HEK293T (cell line): Measurements from ENCODE around the gene TSPAN4.

ENCODE experiments used
- CTCF ChIA-PET: fragments of 350-600 bp; formaldehyde crosslinking; extraction: SDS; loops from one replicate; lab custom pipeline; 2021; ENCODE audit warnings: antibody characterized with exemption, inconsistent platforms; lab: Yijun Ruan, JAX
- POLR2A ChIA-PET: fragments of 350-600 bp; formaldehyde crosslinking; extraction: SDS; loops from one replicate; lab custom pipeline; 2020; ENCODE audit warnings: antibody characterized with exemption, inconsistent platforms; lab: Yijun Ruan, JAX
- DNase-seq: peaks from one replicate; pipeline ENCODE4 v3.0.0; 2012; ENCODE audit warnings: mixed read lengths; ENCODE audit errors: extremely low spot score
- ARNT ChIP-seq: fragments of 450-650 bp; IDR thresholded peaks from 2 replicates; pipeline ENCODE4 v1.6.1; 2017; ENCODE audit warnings: mild to moderate bottlenecking
- BHLHE40 ChIP-seq: fragments of 450-650 bp; IDR thresholded peaks from 2 replicates; pipeline ENCODE4 v1.6.1; 2016; ENCODE audit warnings: mild to moderate bottlenecking, moderate library complexity, borderline replicate concordance
- CTBP1 ChIP-seq: fragments of 450-650 bp; IDR thresholded peaks from 2 replicates; pipeline ENCODE4 v1.6.1; 2016; ENCODE audit warnings: borderline replicate concordance
- ELF4 ChIP-seq: fragments of 450-650 bp; IDR thresholded peaks from 2 replicates; pipeline ENCODE4 v1.6.1; 2017; ENCODE audit warnings: antibody characterized with exemption
- FOXA1 ChIP-seq: fragments of 450-650 bp; IDR thresholded peaks from 2 replicates; pipeline ENCODE4 v1.6.1; 2016; ENCODE audit warnings: mild to moderate bottlenecking
- FOXK2 ChIP-seq: fragments of 450-650 bp; IDR thresholded peaks from 2 replicates; pipeline ENCODE4 v1.6.1; 2016; ENCODE audit warnings: mild to moderate bottlenecking
- FOXM1 ChIP-seq: fragments of 450-650 bp; IDR thresholded peaks from 2 replicates; pipeline ENCODE4 v1.6.1; 2017; ENCODE audit warnings: mild to moderate bottlenecking, borderline replicate concordance
- HDGF ChIP-seq: fragments of 450-650 bp; IDR thresholded peaks from 2 replicates; pipeline ENCODE4 v1.6.1; 2017; ENCODE audit warnings: antibody characterized with exemption, borderline replicate concordance
- L3MBTL2 ChIP-seq: fragments of 450-650 bp; conservative IDR thresholded peaks from 2 replicates; pipeline ENCODE4 v1.6.1; 2016; ENCODE audit warnings: mild to moderate bottlenecking
- LEF1 ChIP-seq: fragments of 450-650 bp; IDR thresholded peaks from 2 replicates; pipeline ENCODE4 v1.6.1; 2017; ENCODE audit warnings: mild to moderate bottlenecking, borderline replicate concordance
- NFRKB ChIP-seq: fragments of 450-650 bp; IDR thresholded peaks from 2 replicates; pipeline ENCODE4 v1.6.1; 2016; ENCODE audit warnings: mild to moderate bottlenecking, moderate library complexity
- PKNOX1 ChIP-seq: fragments of 450-650 bp; IDR thresholded peaks from 2 replicates; pipeline ENCODE4 v1.6.1; 2016
- SP1 ChIP-seq: fragments of 450-650 bp; IDR thresholded peaks from 2 replicates; pipeline ENCODE4 v1.6.1; 2017
- SUZ12 ChIP-seq: fragments of 450-650 bp; IDR thresholded peaks from 2 replicates; pipeline ENCODE4 v1.6.1; 2016; ENCODE audit warnings: mild to moderate bottlenecking
- TARDBP ChIP-seq: fragments of 450-650 bp; IDR thresholded peaks from 2 replicates; pipeline ENCODE4 v1.6.1; 2016
- ZNF384 ChIP-seq: fragments of 450-650 bp; IDR thresholded peaks from 2 replicates; pipeline ENCODE4 v1.6.1; 2016

Gene TSPAN4

DNA sequence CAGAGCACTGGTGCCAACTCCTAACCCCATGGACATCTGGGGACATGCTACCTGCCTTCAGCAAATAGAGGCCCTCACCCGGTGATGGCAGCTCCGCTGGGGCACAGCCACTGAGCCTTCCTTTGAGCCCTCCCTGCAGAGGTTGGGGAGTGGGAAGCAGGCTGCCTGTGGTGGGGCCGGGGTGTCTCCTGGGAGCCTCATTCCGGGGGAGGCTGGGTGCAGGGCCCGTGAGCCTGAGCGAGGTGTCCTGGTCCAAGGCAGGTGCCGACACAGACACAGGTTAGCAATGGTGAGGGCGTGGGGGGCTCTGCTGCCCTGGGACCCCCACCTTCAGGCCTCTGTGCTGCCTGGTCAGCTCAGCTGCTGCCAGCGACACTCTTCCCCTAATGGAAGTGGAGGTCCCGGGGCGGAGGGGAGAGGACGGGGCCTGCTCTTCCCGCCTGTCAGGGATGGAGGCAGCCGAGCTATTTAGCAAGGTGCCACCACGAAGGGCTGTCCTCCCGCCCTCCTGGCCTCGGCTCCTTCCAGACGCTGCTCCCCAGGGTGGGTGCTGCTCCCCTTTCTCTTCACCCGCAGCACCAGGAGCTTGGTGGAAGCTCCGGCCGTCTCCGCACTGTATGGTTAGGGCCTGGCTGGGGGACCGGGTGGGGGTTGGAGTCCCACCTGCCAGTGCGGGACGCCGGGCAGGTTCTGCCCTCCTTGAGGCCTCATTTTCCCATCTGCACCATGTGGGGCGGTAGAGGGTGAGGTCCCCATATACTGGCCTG lies 11.2 kb downstream of the TSPAN4 start:
- TF ChIP-seq TARDBP (no peak), LEF1 (no peak), CTBP1 (no peak), HDGF (no peak), FOXK2 (no peak), PKNOX1 (no peak), ARNT (no peak), ZNF384 (no peak), NFRKB (no peak), L3MBTL2 (no peak), BHLHE40 (no peak), FOXA1 (no peak), ELF4 (no peak), SUZ12 (no peak), SP1 (no peak), FOXM1 (no peak)
- DNase-seq: no peak
- ChIA-PET CTCF (interaction anchor here (0.7 kb wide), 2 partner anchors 89 to 197 kb away, joined by 3 read pairs; no protein-coding TSS in a partner anchor), POLR2A (no interaction called here)

DNA sequence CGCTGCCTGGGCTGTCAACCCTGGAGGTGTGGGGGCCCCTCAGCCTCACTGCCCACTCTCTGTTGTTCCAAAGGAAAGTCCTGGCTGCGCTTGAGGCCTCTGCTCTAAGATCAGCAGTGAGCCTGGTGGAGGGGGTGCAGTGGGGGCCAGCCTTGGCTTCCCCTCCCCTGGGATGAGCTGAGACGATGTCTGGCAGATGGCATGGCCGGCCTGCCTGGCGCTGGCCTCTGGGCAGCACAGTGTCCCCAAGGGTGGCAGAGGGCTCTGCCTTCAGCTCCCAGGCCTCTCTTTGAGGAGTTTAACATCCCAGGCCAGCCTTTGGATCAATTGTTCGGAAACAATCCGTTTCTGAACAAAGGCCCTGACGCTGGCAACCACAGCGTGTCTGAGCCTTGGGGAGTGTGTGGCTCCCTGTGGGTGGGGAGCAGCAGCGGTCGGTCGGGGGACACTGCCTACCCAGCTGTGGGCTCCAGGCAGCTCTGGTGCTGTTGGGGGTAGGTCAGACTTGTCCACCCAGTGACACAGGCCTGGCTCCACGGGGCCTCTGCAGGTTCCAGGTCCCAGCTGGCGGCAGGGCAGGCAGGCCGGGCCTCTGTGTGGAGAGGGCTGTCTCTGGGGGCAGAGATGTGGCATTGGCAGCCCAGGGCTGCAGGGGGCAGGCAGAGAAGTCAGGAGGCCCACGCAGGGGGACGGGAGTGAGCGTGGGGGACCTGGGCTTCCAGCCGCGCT lies 12.1 kb downstream of the TSPAN4 start:
- POLR2A ChIA-PET: no interaction called here
- CTCF ChIA-PET: no interaction called here
- TF ChIP-seq CTBP1: no peak
- TF ChIP-seq SUZ12: no peak
- no peak for TF ChIP-seq TARDBP
- no peak for TF ChIP-seq ZNF384
- no peak for TF ChIP-seq L3MBTL2
- no peak for TF ChIP-seq FOXM1
- no peak for TF ChIP-seq BHLHE40
- TF ChIP-seq NFRKB: no peak
- no peak for DNase-seq

GRCh38 chr11:855330-855674 lies 12.7 kb downstream of the TSPAN4 start:
- ChIA-PET CTCF (no interaction called here), POLR2A (no interaction called here)
- TF ChIP-seq CTBP1 (no peak), BHLHE40 (no peak), LEF1 (no peak), ZNF384 (no peak), ELF4 (no peak), NFRKB (no peak), TARDBP (no peak), PKNOX1 (no peak), HDGF (no peak)
- no peak for DNase-seq

DNA sequence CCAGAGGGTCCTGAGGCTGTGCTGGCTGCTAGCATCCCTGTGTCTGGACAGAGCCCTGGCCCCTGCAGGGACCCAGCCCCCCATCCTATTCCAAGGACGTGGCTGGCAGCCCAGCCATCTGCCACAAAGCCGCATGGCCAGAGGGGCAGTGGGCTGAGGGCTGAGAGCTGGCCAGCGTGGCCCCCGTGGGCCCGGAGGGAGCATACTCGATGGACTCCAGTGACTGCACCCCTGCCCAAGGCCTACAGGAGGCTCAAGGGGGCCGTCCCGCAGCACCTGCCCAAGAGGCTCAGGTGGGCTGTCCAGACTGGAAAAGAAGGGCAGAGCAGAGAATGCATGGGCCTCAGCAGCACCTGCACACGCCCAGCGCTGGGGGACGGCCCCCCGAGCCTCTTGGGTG lies 13.1 kb downstream of the TSPAN4 start:
- ChIA-PET POLR2A (interaction anchor here (1.2 kb wide), 1 partner anchor 12 kb away, joined by 5 read pairs; the partner anchor contains the start of gene TSPAN4), CTCF (no interaction called here)
- no peak for DNase-seq
- TF ChIP-seq SP1 (no peak), ELF4 (no peak), BHLHE40 (no peak), L3MBTL2 (no peak), ZNF384 (no peak), TARDBP (no peak), ARNT (no peak), FOXM1 (no peak), FOXA1 (no peak), LEF1 (no peak), FOXK2 (no peak), NFRKB (no peak), HDGF (no peak), PKNOX1 (no peak), SUZ12 (no peak), CTBP1 (no peak)

- no peak for TF ChIP-seq HDGF
- no peak for TF ChIP-seq ZNF384
- no peak for TF ChIP-seq L3MBTL2
- no peak for TF ChIP-seq TARDBP
- TF ChIP-seq ARNT: no peak
- no peak for TF ChIP-seq FOXA1
- TF ChIP-seq ELF4: no peak
- no peak for TF ChIP-seq FOXM1
- no peak for TF ChIP-seq PKNOX1
- TF ChIP-seq BHLHE40: no peak
- no peak for TF ChIP-seq LEF1
- TF ChIP-seq CTBP1: no peak
- TF ChIP-seq FOXK2: no peak
- TF ChIP-seq NFRKB: no peak
- TF ChIP-seq SUZ12: no peak
- TF ChIP-seq SP1: no peak
- POLR2A ChIA-PET: interaction anchor here (1.2 kb wide), 1 partner anchor 13 kb away, joined by 5 read pairs; the partner anchor contains the start of gene TSPAN4
- DNase-seq: no peak
- CTCF ChIA-PET: no interaction called here
These were observed 13.7 kb downstream of the TSPAN4 start for GRCh38 chr11:856397-856796.
